CD4-positive, alpha-beta memory T cell (primary cell): ENCODE measurements around the gene PXT1. TPM values are rescaled to one million over a fixed set of nuclear protein-coding genes. Genes with fewer than 3 reads are reported as not detected.
A peak's percentile ranks its signal among the peaks of the same experiment; 100 is the strongest.
"Not testable (repeated sequence)": the region's sequence is repeated elsewhere in the genome, so short reads cannot be mapped to it uniquely, and the experiment has no call there.

ENCODE experiments used
- CTCF ChIA-PET: fragments of 350-600 bp; sonication (Branson Sonifier 250); formaldehyde crosslinking; loops from one replicate; lab custom pipeline; 2021; ENCODE audit warnings: inconsistent platforms; ENCODE audit not compliant: partially characterized antibody; lab: Charles Lee
- POLR2A ChIA-PET: fragments of 350-600 bp; sonication (Branson Sonifier 250); formaldehyde crosslinking; loops from one replicate; lab custom pipeline; 2021; ENCODE audit not compliant: partially characterized antibody; lab: Charles Lee
- DNase-seq, 5 donors: peaks; one replicate each; pipeline versions ENCODE4 v3.0.0 to v3.0.0-alpha.2; 2020 to 2022; ENCODE audit warnings: mixed read lengths in 1 of 5
- H3K27ac ChIP-seq: one replicate; pipeline ENCODE4 v1.7.0; 2013; ENCODE audit warnings: low read depth, low read length
- H3K27me3 ChIP-seq: 2 replicates; pipeline ENCODE4 v1.7.0; 2013; ENCODE audit warnings: mild to moderate bottlenecking, low read length, moderate library complexity; ENCODE audit not compliant: insufficient read depth
- H3K36me3 ChIP-seq: 2 replicates; pipeline ENCODE4 v1.7.0; 2013; ENCODE audit warnings: mild to moderate bottlenecking, low read length, moderate library complexity; ENCODE audit not compliant: insufficient read depth
- H3K4me1 ChIP-seq: 2 replicates; pipeline ENCODE4 v1.7.0; 2013; ENCODE audit warnings: mild to moderate bottlenecking, low read length, moderate library complexity; ENCODE audit not compliant: insufficient read depth
- H3K4me3 ChIP-seq, 2 donors: one replicate each; pipeline ENCODE4 v1.7.0; 2013; ENCODE audit warnings: low read length in 2 of 2, mild to moderate bottlenecking in 1 of 2
- H3K9me3 ChIP-seq, 2 donors: one replicate each; pipeline ENCODE4 v1.7.0; 2013; ENCODE audit warnings: low read length in 2 of 2, control low read depth in 1 of 2; ENCODE audit not compliant: control insufficient read depth in 1 of 2
- H3K27ac Mint-ChIP-seq, 7 donors: one replicate each; pipeline ENCODE4 v1.8.0; 2020 to 2021; ENCODE audit warnings: mixed read lengths in 7 of 7, mild to moderate bottlenecking in 6 of 7, inconsistent platforms in 3 of 7, moderate library complexity in 3 of 7
- H3K27me3 Mint-ChIP-seq, 2 donors: one replicate each; pipeline ENCODE4 v1.8.0; 2020 to 2021; ENCODE audit warnings: mixed read lengths in 2 of 2
- H3K36me3 Mint-ChIP-seq, 2 donors: one replicate each; pipeline ENCODE4 v1.8.0; 2020 to 2021; ENCODE audit warnings: mixed read lengths in 2 of 2, inconsistent platforms in 1 of 2, mild to moderate bottlenecking in 1 of 2
- H3K4me1 Mint-ChIP-seq, 4 donors: one replicate each; pipeline ENCODE4 v1.8.0; 2020 to 2021; ENCODE audit warnings: mixed read lengths in 4 of 4, mild to moderate bottlenecking in 1 of 4
- H3K4me3 Mint-ChIP-seq, 8 donors: one replicate each; pipeline ENCODE4 v1.8.0; 2020 to 2021; ENCODE audit warnings: mixed read lengths in 8 of 8, mild to moderate bottlenecking in 7 of 8, moderate library complexity in 6 of 8, inconsistent platforms in 3 of 8
- H3K9me3 Mint-ChIP-seq, 8 donors: one replicate each; pipeline ENCODE4 v1.8.0; 2020 to 2021; ENCODE audit warnings: mixed read lengths in 8 of 8, mild to moderate bottlenecking in 5 of 8, inconsistent platforms in 3 of 8, moderate library complexity in 1 of 8
- intact Hi-C: fragments of 100-400 bp; cut with micrococcal nuclease; formaldehyde crosslinking; loops from one replicate; pipeline ENCODE4 v1.15.1; 2023
- polyA plus RNA-seq, 2 donors: library from polyadenylated mRNA; unstranded; fragments of 300-500 nt; fragmentation: Illumina TruSeq; gene quantifications; one replicate each; pipeline ENCODE4 v1.2.3, GENCODE V29; 2021
- total RNA-seq, 2 experiments: library from RNA; stranded (reverse); gene quantifications; one replicate each; pipeline ENCODE4 v1.2.3, GENCODE V29; 2021

PXT1 gene
- total and polyA plus RNA-seq, 4 experiments from 2014 or later = 0.25 TPM; not detected in 3

DNA sequence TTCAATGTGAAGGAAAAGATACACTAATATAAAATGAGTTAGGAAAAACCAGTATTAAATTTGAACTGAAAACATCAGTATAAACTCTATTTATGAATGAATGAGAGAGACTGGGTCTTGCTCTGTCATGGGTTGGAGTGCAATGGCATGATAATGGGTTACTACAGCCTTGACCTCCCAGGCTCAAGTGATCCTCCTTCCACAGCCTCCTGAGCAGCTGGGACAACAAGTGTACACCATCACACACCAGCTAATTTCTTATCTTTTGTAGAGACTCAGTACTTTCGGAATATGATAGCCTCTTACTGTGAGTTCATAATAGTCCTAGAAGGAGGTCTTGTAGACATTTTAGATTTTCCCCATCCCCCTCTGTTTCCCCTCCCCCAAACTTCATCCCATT, 21.6 kb upstream of the PXT1 start:
- Histone ChIP-seq H3K4me3 (no peak overlapping the region), H3K4me1 (peaks cover 28% of the 10 kb centered on the region), H3K9me3 (no peaks in the 10 kb centered on the region), H3K36me3 (no peaks in the 10 kb centered on the region), H3K27me3 (no peaks in the 10 kb centered on the region), H3K27ac (no peak overlapping the region)
- POLR2A ChIA-PET = no interaction called here
- Mint-ChIP-seq H3K9me3 (no peaks in the 10 kb centered on the region), H3K27me3 (no peaks in the 10 kb centered on the region), H3K4me1 (peaks cover 32 to 57% (median 45%) of the 10 kb centered on the region in 4 donors), H3K4me3 (no peak overlapping the region), H3K36me3 (peaks cover 4 to 22% of the 10 kb centered on the region in 2 donors), H3K27ac (peak overlapping the region in 4 of 7 donors; percentile 15 to 70 (median 51))
- intact Hi-C loops = loop anchor here (5.0 kb wide), 1 partner anchor 42 kb away; no protein-coding TSS in a partner anchor
- DNase-seq = no peak
- CTCF ChIA-PET = no interaction called here

DNA sequence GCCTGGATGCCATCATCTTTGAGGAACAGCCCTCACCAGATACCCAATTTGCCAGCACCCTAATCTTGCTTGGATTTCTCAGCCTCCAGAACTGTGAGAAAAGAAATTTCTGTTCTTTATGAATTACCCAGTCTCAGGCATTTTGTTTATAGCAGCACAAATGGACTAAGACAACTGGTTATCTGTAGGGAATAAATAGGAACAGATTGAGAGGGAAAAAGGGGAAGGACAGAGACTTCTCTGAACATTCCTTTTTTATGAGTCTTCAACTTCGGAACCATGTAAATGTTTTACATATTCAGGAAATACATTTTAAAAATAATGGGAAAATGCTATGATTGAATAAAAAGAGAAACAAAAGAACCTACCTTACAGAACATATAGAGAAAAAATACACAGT, 21.0 kb upstream of the PXT1 start:
- Histone ChIP-seq H3K27me3 (no peaks in the 10 kb centered on the region), H3K9me3 (no peaks in the 10 kb centered on the region), H3K36me3 (no peaks in the 10 kb centered on the region), H3K27ac (no peak overlapping the region), H3K4me3 (no peak overlapping the region), H3K4me1 (peaks cover 25% of the 10 kb centered on the region)
- intact Hi-C loops = loop anchor here (5.0 kb wide), 1 partner anchor 41 kb away; no protein-coding TSS in a partner anchor
- ChIA-PET CTCF (no interaction called here), POLR2A (no interaction called here)
- peaks cover 4 to 22% of the 10 kb centered on the region in 2 donors for H3K36me3 Mint-ChIP-seq
- H3K9me3 Mint-ChIP-seq = no peaks in the 10 kb centered on the region
- no peak overlapping the region for H3K27ac Mint-ChIP-seq
- peaks cover 30 to 54% (median 41%) of the 10 kb centered on the region in 4 donors for H3K4me1 Mint-ChIP-seq
- H3K4me3 Mint-ChIP-seq = no peak overlapping the region
- no peak for DNase-seq
- H3K27me3 Mint-ChIP-seq = no peaks in the 10 kb centered on the region

DNA sequence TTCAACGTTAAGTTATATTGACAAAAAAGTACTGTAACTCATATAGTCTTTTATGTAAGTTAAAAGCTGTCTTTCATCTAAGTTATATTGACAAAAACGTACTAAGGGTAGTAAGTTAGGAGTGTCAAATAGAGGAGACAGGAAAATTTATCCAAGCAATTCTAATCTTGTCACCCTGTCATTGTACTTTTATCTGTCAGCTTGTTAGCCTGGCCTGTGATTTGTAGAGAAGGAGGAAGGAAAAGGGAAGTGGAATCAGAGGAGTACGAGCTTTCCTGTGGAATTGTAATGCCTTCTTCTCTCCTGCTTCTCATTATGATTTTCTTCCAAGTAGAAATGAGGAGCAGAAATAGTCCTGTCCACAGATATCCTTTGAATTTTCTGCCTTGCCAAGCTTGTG, 19.0 kb upstream of the PXT1 start:
- H3K36me3 Mint-ChIP-seq = peaks cover 4 to 19% of the 10 kb centered on the region in 2 donors
- H3K27ac Mint-ChIP-seq = peak overlapping the region in 1 of 7 donors; percentile 11
- H3K27me3 ChIP-seq = no peaks in the 10 kb centered on the region
- peaks cover 25% of the 10 kb centered on the region for H3K4me1 ChIP-seq
- no peak for DNase-seq
- no peaks in the 10 kb centered on the region for H3K27me3 Mint-ChIP-seq
- H3K4me3 ChIP-seq = no peak overlapping the region
- no peak overlapping the region for H3K27ac ChIP-seq
- CTCF ChIA-PET = interaction anchor here (1.4 to 2.3 kb wide), 4 partner anchors 8 to 154 kb away, joined by 3 to 11 read pairs (median 4); no protein-coding TSS in a partner anchor
- no peaks in the 10 kb centered on the region for H3K36me3 ChIP-seq
- H3K9me3 Mint-ChIP-seq = no peaks in the 10 kb centered on the region
- intact Hi-C loops = loop anchor here (5.0 kb wide), 1 partner anchor 39 kb away; no protein-coding TSS in a partner anchor
- no peak overlapping the region for H3K4me3 Mint-ChIP-seq
- H3K4me1 Mint-ChIP-seq = peaks cover 33 to 62% (median 51%) of the 10 kb centered on the region in 4 donors
- no peaks in the 10 kb centered on the region for H3K9me3 ChIP-seq
- POLR2A ChIA-PET = no interaction called here

DNA sequence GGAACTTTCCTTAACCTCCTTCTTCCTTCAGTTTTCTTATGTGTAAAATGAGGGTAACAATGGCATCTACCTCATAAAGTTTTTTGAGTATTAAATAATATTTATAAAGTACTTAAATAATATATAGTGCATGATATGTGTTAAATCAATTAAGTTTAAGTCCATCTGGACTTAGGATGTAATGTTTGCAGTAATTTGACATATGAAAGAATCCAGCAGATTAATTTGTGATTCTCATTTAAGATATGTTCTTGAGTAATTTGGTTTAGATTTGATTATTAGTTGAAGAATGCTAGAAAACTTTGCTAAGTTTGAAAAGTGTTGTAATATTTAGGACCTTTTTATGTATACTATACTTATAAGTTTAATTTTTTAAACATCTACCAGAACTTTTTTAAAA, 18.3 kb upstream of the PXT1 start:
- CTCF ChIA-PET = interaction anchor here (1.4 to 2.3 kb wide), 3 partner anchors 9 to 32 kb away, joined by 4 to 11 read pairs (median 5); no protein-coding TSS in a partner anchor
- H3K4me3 ChIP-seq = no peak overlapping the region
- POLR2A ChIA-PET = interaction anchor here (0.6 kb wide), 1 partner anchor 88 kb away, joined by 3 read pairs; no protein-coding TSS in a partner anchor

GRCh38 chr6:36459501-36459900, 16.8 kb upstream of the PXT1 start:
- intact Hi-C loops = no loop called here
- H3K4me3 ChIP-seq = no peak overlapping the region
- no peak overlapping the region for H3K27ac Mint-ChIP-seq
- no peak overlapping the region for H3K27ac ChIP-seq
- no peaks in the 10 kb centered on the region for H3K27me3 ChIP-seq
- H3K4me3 Mint-ChIP-seq = no peak overlapping the region
- H3K9me3 Mint-ChIP-seq = no peaks in the 10 kb centered on the region
- peaks cover 30% of the 10 kb centered on the region for H3K4me1 ChIP-seq
- H3K27me3 Mint-ChIP-seq = no peaks in the 10 kb centered on the region
- H3K36me3 Mint-ChIP-seq = peaks cover 8 to 12% of the 10 kb centered on the region in 2 donors
- H3K36me3 ChIP-seq = peaks cover 5% of the 10 kb centered on the region
- no peak for DNase-seq
- ChIA-PET CTCF (interaction anchor here (1.3 to 1.6 kb wide), 2 partner anchors 14 to 31 kb away, joined by 3 to 5 read pairs; no protein-coding TSS in a partner anchor), POLR2A (interaction anchor here (1.0 kb wide), 1 partner anchor 149 kb away, joined by 3 read pairs; no protein-coding TSS in a partner anchor)
- H3K4me1 Mint-ChIP-seq = peaks cover 31 to 62% (median 49%) of the 10 kb centered on the region in 4 donors
- no peaks in the 10 kb centered on the region for H3K9me3 ChIP-seq

More for the DNA sequence above, 18.3 kb upstream of the PXT1 start:
- H3K9me3 Mint-ChIP-seq = no peaks in the 10 kb centered on the region
- no peaks in the 10 kb centered on the region for H3K9me3 ChIP-seq
- no peak for DNase-seq
- no peaks in the 10 kb centered on the region for H3K27me3 ChIP-seq
- no peaks in the 10 kb centered on the region for H3K27me3 Mint-ChIP-seq
- no peak overlapping the region for H3K4me3 Mint-ChIP-seq
- intact Hi-C loops = loop anchor here (5.0 kb wide), 1 partner anchor 39 kb away; no protein-coding TSS in a partner anchor
- no peaks in the 10 kb centered on the region for H3K36me3 ChIP-seq
- H3K4me1 ChIP-seq = peaks cover 25% of the 10 kb centered on the region
- H3K27ac Mint-ChIP-seq = no peak overlapping the region
- H3K36me3 Mint-ChIP-seq = peaks cover 4 to 15% of the 10 kb centered on the region in 2 donors
- peaks cover 33 to 64% (median 50%) of the 10 kb centered on the region in 4 donors for H3K4me1 Mint-ChIP-seq
- H3K27ac ChIP-seq = no peak overlapping the region

GRCh38 chr6:36455486-36456027, 12.9 kb upstream of the PXT1 start:
- Mint-ChIP-seq H3K27ac (peak overlapping the region in 1 of 7 donors; percentile 29), H3K9me3 (no peaks in the 10 kb centered on the region), H3K4me1 (peaks cover 14 to 40% (median 30%) of the 10 kb centered on the region in 4 donors), H3K4me3 (no peak overlapping the region), H3K27me3 (no peaks in the 10 kb centered on the region), H3K36me3 (peaks cover 11 to 23% of the 10 kb centered on the region in 2 donors)
- no peak overlapping the region for H3K4me3 ChIP-seq
- intact Hi-C loops = no loop called here
- no peaks in the 10 kb centered on the region for H3K27me3 ChIP-seq
- H3K27ac ChIP-seq = no peak overlapping the region
- POLR2A ChIA-PET = no interaction called here
- H3K36me3 ChIP-seq = peaks cover 5% of the 10 kb centered on the region
- H3K4me1 ChIP-seq = peaks cover 24% of the 10 kb centered on the region
- CTCF ChIA-PET = interaction anchor here (1.2 kb wide), 2 partner anchors 20 to 27 kb away, joined by 3 read pairs; no protein-coding TSS in a partner anchor
- H3K9me3 ChIP-seq = no peaks in the 10 kb centered on the region
- no peak for DNase-seq

- peaks cover 24 to 52% (median 35%) of the 10 kb centered on the region in 4 donors for H3K4me1 Mint-ChIP-seq
Measured at GRCh38 chr6:36452897-36453296, 10.2 kb upstream of the PXT1 start.

More at GRCh38 chr6:36452897-36453296, 10.2 kb upstream of the PXT1 start:
- H3K4me3 ChIP-seq, H3K36me3 ChIP-seq, DNase-seq, H3K27me3 Mint-ChIP-seq, H3K4me3 Mint-ChIP-seq, CTCF ChIA-PET, H3K9me3 Mint-ChIP-seq, H3K27me3 ChIP-seq, H3K27ac Mint-ChIP-seq, intact Hi-C loops, H3K27ac ChIP-seq, H3K9me3 ChIP-seq: not testable (repeated sequence)
- H3K4me1 ChIP-seq = peaks cover 11% of the 10 kb centered on the region
- H3K36me3 Mint-ChIP-seq = peaks cover 23 to 35% of the 10 kb centered on the region in 2 donors
- POLR2A ChIA-PET = interaction anchor here (0.7 kb wide), 1 partner anchor 96 kb away, joined by 3 read pairs; no protein-coding TSS in a partner anchor
